GM18505 (cell line): Measurements from ENCODE around the gene ADISSP.

Source experiments
- ATAC-seq: cut with Tn5 transposase; IDR thresholded peaks from one replicate; pipeline ENCODE4 v1.9.1; 2021; ENCODE audit not compliant: unreplicated experiment
- POLR2A ChIP-seq: IDR thresholded peaks from 4 replicates; pipeline ENCODE4 v1.6.1; 2011; ENCODE audit warnings: borderline replicate concordance; ENCODE audit not compliant: insufficient read depth, insufficient read length; ENCODE audit errors: extremely low read depth

The ADISSP gene

DNA sequence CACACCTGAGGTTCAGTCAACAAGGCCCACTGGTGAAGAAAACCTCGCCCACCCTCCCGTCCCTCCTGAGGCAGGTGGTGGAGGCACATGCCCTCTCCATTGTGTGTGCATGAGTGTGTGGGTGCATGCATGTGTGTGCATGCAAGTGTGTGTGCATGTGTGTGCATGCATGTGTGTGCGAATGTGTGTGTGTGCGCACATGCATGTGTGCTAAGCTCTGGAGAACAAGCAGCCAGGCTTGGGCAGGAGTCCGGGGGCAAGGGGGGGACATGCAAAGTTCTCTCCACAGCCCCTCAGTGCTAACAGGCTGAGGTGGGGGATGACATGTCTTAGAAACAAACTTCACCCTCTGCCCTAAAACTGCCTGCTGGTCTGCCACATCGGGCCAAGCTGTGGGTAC lies 38.2 kb downstream of the ADISSP start:
- TF ChIP-seq POLR2A: no peak
- no peak for ATAC-seq

DNA sequence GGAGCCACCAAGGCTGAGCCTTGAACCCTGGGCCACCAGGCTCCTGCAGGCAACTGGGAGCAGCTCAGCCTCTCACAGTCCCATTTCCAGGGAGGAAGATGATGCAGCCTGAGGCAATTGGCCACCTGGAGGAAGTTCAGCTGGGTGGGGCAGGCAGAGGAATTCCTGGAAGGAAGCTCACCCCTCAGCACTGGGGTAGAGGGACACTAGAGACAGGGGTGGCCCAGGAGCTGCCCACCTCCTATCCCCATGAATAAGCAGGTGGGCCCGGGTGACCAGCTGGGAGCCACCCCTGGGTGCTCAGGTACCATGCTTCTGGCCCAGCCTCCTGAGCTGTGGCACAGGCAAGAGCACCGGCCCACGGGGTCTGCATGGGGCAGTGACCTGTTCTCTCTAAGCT lies 38.7 kb downstream of the ADISSP start:
- no peak for TF ChIP-seq POLR2A
- ATAC-seq: no peak

- TF ChIP-seq POLR2A: no peak
- ATAC-seq: no peak
Observed at GRCh38 chr20:3728354-3728753, 39.2 kb downstream of the ADISSP start.

DNA sequence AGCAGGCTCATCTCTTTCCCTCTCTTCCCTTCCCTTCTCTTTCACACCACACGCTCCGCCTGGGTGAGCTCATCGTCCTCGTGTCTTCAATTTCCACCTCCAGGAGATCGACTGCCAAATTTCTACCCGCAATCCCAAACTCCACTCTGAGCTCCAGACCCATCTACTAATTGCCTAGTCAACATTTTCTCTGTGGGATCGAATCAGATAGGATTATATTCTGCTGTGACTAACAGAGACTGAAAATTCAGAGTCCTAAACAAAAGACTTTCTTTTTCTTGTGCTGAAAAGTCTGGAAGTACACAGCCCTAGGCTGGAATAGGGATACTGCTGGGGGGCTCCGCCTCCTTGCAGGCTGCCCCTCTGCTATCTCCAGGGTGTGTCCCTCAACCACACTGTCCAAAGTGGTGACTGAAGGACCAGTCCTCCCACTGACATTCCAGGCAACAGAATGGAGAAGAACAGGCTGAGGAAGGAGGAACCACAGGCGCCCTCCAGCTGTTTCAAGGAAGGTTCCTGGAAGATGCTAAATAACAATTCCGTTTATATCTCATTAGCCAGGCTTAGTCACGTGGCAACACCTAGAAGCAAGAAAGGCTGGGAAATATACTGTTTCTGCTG lies 40.0 kb downstream of the ADISSP start:
- no peak for TF ChIP-seq POLR2A
- no peak for ATAC-seq

DNA sequence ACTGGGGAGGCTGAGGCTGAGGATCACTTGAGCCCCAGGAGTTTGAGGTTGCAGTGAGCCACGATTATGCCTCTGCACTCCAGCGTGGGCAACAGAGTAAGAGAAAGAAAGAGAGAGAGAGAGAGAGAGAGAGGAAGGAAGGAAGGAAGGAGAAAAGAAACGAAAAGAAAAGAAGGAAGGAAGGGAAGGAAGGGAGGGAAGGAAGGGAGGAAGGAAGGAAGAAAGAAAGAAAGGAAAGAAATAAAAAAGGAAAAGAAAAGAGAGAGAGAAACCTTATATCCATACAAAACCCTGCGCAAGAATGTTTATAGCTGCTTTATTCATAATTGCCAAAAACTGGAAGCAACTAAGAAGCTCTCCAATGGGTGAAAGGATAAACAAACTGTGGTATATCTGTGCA lies 43.2 kb downstream of the ADISSP start:
- TF ChIP-seq POLR2A: no peak
- no peak for ATAC-seq

DNA sequence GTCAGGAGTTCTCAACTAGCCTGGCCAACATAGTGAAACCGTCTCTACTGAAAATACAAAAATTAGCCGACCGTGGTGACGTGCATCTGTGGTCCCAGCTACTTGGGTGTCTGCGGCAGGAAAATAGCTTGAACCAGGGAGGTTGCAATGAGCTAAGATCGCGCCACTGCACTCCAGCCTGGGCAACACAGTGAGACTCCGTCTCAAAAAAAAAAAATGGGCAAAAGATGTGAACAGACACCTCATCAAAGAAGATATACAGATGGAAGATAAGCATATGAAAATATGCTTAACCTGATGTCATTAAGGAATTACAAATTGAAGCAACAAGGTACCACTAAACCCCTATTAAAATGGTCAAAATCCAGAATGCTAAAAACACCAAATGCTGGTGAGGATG lies 44.3 kb downstream of the ADISSP start:
- TF ChIP-seq POLR2A: no peak
- ATAC-seq: no peak

GRCh38 chr20:3721912-3722311 lies 45.6 kb downstream of the ADISSP start:
- no peak for TF ChIP-seq POLR2A

GRCh38 chr20:3720626-3721025 lies 46.9 kb downstream of the ADISSP start:
- no peak for ATAC-seq
- TF ChIP-seq POLR2A: no peak

More at GRCh38 chr20:3721912-3722311, 45.6 kb downstream of the ADISSP start:
- ATAC-seq: no peak

- no peak for ATAC-seq
- no peak for TF ChIP-seq POLR2A
Observed at GRCh38 chr20:3720068-3720467, 47.5 kb downstream of the ADISSP start.

DNA sequence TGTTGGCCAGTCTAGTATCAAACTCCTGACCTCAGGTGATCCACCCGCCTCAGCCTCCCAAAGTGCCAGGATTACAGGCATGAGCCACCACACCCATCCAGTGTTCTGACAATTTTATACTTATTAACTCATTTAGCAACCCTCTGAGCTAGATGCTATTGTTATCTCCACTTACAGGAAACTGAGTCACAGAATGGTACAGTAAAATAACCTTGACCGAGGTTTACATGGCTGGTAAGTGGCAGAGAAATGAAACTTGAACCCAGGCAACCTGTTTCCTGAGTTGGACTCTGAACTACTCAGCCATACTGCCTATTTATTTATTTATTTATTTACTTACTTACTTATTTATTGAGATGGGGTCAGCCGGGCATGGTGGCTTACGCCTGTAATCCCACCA lies 48.5 kb downstream of the ADISSP start:
- no peak for TF ChIP-seq POLR2A
- no peak for ATAC-seq

GRCh38 chr20:3716195-3716834 lies 51.2 kb downstream of the ADISSP start:
- ATAC-seq: no peak

DNA sequence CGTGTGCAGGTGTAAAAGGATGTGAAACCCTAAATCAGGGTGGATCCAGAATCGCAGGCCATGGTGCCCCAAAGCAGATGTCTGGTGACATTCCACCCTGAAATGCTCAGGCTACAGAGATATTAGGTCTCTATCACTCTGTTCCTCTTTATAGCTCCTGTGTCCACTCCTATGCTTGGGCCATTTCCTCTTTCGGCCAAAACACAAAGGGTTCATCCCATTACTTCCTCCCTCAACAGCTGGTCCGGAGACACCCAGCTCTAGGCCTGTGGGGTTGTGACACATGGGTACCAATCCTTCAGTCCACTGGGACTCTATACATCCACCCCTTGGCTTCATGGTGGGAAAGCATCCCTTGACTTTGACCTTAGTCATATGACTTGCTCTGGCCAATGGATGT lies 53.5 kb downstream of the ADISSP start:
- ATAC-seq: no peak
- no peak for TF ChIP-seq POLR2A

More at GRCh38 chr20:3716195-3716834, 51.2 kb downstream of the ADISSP start:
- no peak for TF ChIP-seq POLR2A

DNA sequence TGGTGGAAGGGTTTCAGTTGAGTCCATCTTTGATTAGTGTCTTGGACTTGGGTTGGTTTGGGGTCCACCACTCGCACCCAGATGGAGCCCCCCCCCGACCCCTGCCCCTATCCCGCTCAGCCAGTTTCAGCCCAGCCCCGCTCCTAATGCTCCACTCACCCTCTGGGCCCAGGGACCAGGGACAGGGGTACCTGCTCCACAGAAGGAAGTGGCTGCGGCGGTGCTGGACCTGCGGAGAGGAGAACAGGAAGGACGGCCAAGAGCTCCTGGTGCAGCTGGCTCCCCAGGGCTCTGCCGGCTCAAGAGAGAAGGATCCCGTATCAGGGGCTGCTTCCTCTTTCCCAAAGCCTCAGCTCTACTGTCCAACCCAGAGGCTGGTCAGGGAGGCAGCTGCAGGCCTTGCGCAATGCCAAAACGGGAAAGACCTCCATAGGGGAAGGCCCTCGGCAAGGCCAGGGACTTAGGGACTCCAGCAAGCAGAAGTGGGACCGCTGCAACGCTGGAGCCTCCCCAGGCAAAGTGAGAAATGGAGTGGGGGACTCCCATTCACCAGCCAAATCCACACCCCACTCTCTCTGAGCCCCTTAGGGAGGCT lies 55.2 kb downstream of the ADISSP start, which contains the start of gene SIGLEC1:
SIGLEC1 (minus strand) TSS at position 322 of the 595 bp plus-strand sequence. CDS start 5,472 bp downstream, outside the sequence.
- TF ChIP-seq POLR2A: no peak
- ATAC-seq: no peak

DNA sequence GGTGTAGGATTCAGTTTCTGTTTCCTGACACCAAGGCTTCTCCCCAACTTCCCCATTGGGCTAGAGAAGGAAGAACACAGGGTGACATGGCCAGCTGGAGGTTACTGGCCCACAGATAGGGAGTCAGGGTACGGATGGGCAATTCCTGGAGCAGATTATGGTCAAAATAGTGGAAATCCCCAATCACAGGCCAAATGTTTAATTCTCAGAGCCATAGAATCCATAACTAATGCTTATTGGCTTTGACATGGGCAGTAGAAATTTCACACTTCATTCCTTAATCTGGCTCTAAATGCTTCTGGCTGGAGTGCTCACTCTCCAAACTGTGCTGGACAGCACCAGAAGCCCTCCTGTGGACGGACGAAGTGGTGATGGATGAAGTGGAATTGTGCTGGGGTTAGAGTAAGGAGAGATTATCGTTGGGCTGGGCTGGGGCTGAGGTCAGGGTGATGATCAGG lies 56.0 kb downstream of the ADISSP start:
- no peak for ATAC-seq
- no peak for TF ChIP-seq POLR2A
